Mesothelial cell of epicardium (in vitro differentiated cells): ENCODE results near the gene DDX41. TPM values are rescaled to one million over a fixed set of nuclear protein-coding genes. Genes with fewer than 3 reads are reported as not detected.

Experiments used
- DNase-seq, 2 experiments: peaks; one replicate each; pipeline ENCODE4 v3.0.0; 2021; ENCODE audit warnings: low spot score in 2 of 2; ENCODE audit not compliant: unreplicated experiment in 2 of 2
- H3K27ac Mint-ChIP-seq: 2 replicates; pipeline ENCODE4 v1.8.0; 2021; ENCODE audit warnings: mixed read lengths
- H3K27me3 Mint-ChIP-seq: 2 replicates; pipeline ENCODE4 v1.8.0; 2021; ENCODE audit warnings: low read depth, mixed read lengths
- H3K36me3 Mint-ChIP-seq: 2 replicates; pipeline ENCODE4 v1.8.0; 2021; ENCODE audit warnings: mixed read lengths
- H3K4me1 Mint-ChIP-seq: 2 replicates; pipeline ENCODE4 v1.8.0; 2021; ENCODE audit warnings: mixed read lengths
- H3K4me3 Mint-ChIP-seq: 2 replicates; pipeline ENCODE4 v1.8.0; 2021; ENCODE audit warnings: mild to moderate bottlenecking, moderate library complexity, mixed read lengths
- H3K9me3 Mint-ChIP-seq: 2 replicates; pipeline ENCODE4 v1.8.0; 2021; ENCODE audit warnings: mixed read lengths
- CTCF ChIP-seq: fragments of 200-600 bp; sonication (generic); IDR thresholded peaks from one replicate; pipeline ENCODE4 v1.5.0; 2021; ENCODE audit warnings: antibody characterized with exemption; ENCODE audit not compliant: unreplicated experiment
- total RNA-seq: library from RNA; stranded (reverse); gene quantifications from 3 replicates; pipeline ENCODE4 v1.2.1, GENCODE V29; 2021

The DDX41 gene
- total RNA-seq, 1 donor from 2014 or later, result 91.2 TPM

DNA sequence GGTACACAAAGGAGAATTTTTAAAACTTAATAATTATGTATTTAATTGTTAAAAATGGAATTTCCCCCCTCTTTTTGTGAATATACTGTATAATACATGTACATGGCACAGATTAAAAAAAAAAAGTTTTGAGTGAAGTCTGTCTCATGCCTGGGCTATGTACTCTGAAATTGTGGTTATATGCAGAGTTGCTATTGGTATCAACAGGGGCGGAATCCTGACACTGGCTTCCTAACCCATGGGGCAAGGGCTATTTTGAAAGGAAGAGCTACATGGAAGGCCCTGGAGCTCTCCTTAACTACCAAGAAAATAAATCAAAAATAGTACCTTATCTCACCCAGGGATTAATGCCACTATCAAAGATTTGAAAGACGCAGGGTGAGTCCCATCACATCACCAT is 38.5 kb upstream of the DDX41 start:
- Mint-ChIP-seq H3K36me3 (no peaks in the 10 kb centered on the region), H3K4me1 (peaks cover 27% of the 10 kb centered on the region), H3K4me3 (peak overlapping the region; percentile 74), H3K9me3 (no peaks in the 10 kb centered on the region), H3K27ac (no peak overlapping the region), H3K27me3 (no peaks in the 10 kb centered on the region)
- TF ChIP-seq CTCF, result no peak
- DNase-seq, result no peak

DNA sequence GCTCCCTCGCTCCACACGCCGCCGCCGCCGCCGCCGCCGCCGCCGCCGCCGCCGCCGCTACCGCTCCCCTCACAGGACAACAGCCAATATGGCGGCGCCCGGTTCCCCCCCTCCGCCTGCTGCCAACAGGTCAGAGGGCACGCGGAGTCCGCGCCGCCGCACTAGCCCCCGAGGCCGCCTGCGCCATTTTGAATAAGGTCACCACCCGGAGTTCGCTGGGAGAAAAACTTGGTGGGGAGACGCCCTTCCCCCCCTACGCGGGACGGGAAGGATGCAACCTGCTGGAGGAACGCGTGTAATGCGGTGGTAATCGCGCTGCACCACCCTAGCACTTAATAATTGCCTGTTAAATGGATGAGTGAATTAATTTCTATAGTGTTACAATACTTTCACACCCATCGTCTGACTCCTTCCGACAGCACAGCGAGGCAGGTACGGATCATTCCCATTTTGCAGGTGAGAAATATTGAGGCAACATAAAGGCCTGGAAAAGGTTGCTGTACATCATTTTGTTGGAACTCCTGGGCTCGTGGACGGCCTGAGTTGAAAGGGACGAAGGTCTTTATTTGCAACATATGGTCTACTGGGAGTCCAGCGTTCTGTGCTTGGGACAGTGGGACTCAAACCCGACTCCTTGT is 37.8 kb upstream of the DDX41 start, which contains the start of gene FAM193B:
FAM193B (minus strand) TSS at position 90 of the 638 bp plus-strand sequence. CDS start 105 bp downstream, outside the sequence.
- no peaks in the 10 kb centered on the region for H3K27me3 Mint-ChIP-seq
- no peak for TF ChIP-seq CTCF
- DNase-seq, result peak; percentile 77 to 93
- peaks cover 27% of the 10 kb centered on the region for H3K4me1 Mint-ChIP-seq
- peak within 1 kb of the TSS; percentile 78 for H3K4me3 Mint-ChIP-seq
- H3K9me3 Mint-ChIP-seq, result no peaks in the 10 kb centered on the region
- H3K36me3 Mint-ChIP-seq, result no peaks in the 10 kb centered on the region
- peak within 1 kb of the TSS; percentile 82 for H3K27ac Mint-ChIP-seq

DNA sequence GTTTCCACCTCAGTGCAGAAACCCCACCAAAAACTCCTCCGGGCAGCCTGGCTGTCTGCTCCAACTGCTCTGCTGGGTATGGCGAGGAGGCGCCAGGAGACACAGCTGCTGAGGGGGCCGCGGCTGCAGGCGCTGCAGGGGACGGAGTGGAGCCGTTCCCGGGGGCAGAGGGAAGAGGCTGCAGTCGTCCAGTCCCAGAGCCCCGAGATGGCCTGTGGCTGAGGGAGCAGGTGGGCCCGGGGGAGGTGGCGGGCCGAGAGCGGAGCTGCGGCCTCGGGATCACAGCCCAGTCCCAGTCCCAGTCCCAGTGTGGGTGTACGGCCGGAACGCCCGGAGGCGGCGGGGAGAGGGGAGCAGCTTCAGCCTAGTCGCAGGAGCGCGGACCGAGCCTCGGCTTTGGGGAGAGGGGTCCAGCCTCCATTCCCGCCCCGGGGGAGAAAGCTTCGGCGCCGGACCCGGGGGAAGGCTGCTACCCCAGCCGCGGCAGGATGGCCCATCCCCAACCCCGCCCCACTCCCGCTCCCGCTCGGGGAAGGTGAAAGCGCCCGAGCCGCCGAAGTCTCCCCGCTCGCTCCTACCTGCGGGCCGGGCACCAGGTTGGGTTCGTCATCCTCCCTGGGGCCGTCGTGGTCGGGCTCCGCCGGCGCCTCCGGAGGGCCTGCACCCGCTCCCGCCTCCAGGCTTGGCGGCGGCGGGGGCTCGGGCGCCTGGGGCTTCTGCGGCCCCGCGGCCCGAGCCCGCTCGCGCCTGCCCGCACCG is 37.1 kb upstream of the DDX41 start:
- H3K27ac Mint-ChIP-seq, result peak overlapping the region; percentile 35
- H3K36me3 Mint-ChIP-seq, result no peaks in the 10 kb centered on the region

DNA sequence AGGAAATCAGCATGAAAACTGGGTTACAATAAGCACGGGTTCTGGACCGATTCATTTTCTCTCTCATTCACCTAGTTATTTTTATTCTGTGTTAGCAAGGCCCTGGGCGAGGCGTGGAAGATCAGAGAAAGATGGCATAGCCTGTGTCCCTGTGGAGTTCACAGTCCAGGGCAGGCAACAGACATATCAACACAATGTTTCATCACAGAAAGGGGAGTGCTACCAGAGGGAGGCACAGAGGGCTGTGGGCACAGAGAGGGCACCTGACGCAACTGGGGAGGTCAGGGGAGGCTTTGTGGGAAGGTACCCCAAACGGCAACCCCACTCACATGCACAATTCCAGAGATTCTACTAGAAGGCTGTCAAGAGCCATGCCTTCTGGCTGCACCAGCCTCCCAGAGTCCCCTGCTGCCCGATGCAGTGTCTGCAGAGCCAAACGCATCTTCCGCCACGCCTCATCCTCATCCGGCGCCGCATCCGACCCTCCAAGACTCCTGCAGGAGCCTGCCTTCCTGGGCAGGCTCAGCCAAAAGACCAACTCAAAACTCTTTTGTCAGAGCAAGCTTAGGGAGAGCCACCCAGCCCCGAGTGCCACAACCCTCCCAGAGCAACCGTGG is 36.2 kb upstream of the DDX41 start:
- Mint-ChIP-seq H3K9me3 (no peaks in the 10 kb centered on the region), H3K36me3 (no peaks in the 10 kb centered on the region)
- DNase-seq, result no peak

More for the DNA sequence above, 37.1 kb upstream of the DDX41 start:
- TF ChIP-seq CTCF, result no peak
- DNase-seq, result peak; percentile 36 to 63
- no peaks in the 10 kb centered on the region for H3K27me3 Mint-ChIP-seq
- peak overlapping the region; percentile 78 for H3K4me3 Mint-ChIP-seq
- H3K9me3 Mint-ChIP-seq, result no peaks in the 10 kb centered on the region
- peaks cover 27% of the 10 kb centered on the region for H3K4me1 Mint-ChIP-seq

DNA sequence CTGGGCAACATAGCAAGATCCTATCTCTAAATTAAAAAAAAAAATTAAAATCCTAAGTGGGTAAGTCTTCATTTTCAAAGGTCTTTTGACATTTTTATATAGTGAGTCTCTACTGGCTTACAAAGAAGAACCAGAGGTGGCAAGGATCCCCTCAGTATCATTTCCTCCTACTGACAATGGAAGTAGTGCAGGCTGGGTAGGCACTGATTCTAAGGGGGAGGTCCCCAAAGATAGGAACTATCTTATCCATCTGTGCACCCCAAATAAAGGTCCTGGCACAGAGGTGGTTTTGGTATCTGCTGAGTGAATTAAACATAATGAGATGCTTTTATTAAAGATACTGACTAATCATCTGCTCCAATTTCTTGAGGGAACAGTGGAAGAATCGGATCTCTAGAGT is 33.4 kb upstream of the DDX41 start:
- H3K36me3 Mint-ChIP-seq, result peaks cover 2% of the 10 kb centered on the region
- DNase-seq, result no peak
- H3K9me3 Mint-ChIP-seq, result no peaks in the 10 kb centered on the region
- no peaks in the 10 kb centered on the region for H3K27me3 Mint-ChIP-seq
- H3K4me3 Mint-ChIP-seq, result no peak overlapping the region
- H3K4me1 Mint-ChIP-seq, result peaks cover 25% of the 10 kb centered on the region
- no peak overlapping the region for H3K27ac Mint-ChIP-seq
- no peak for TF ChIP-seq CTCF

More for the DNA sequence above, 36.2 kb upstream of the DDX41 start:
- H3K27me3 Mint-ChIP-seq, result no peaks in the 10 kb centered on the region
- no peak for TF ChIP-seq CTCF
- peaks cover 27% of the 10 kb centered on the region for H3K4me1 Mint-ChIP-seq
- H3K27ac Mint-ChIP-seq, result peak overlapping the region; percentile 35
- H3K4me3 Mint-ChIP-seq, result peak overlapping the region; percentile 78
